Gastroesophageal sphincter (tissue), 3 donors: ENCODE measurements around the gene MRPL58.

Experiments
- POLR2A ChIP-seq, 2 donors: fragments of 450-650 bp; IDR thresholded peaks; one replicate each; pipeline ENCODE4 v1.6.1; 2017; ENCODE audit warnings: antibody characterized with exemption in 2 of 2, mild to moderate bottlenecking in 2 of 2, moderate library complexity in 1 of 2
- POLR2AphosphoS5 ChIP-seq: sonication (generic); formaldehyde crosslinking; IDR thresholded peaks from one replicate; pipeline ENCODE4 v1.6.1; 2017; ENCODE audit warnings: antibody characterized with exemption
- TF ChIP-seq, protein P1 (sequence below), 4 experiments: fragments of 200-600 bp in 2 of 4; fragments of 450-650 bp in 2 of 4; sonication (generic) in 1 of 4; IDR thresholded peaks; one replicate each; pipeline ENCODE4 v1.5.1; 2017 to 2019; ENCODE audit warnings: antibody characterized with exemption in 4 of 4, mild to moderate bottlenecking in 2 of 4, moderate library complexity in 2 of 4

DNA sequence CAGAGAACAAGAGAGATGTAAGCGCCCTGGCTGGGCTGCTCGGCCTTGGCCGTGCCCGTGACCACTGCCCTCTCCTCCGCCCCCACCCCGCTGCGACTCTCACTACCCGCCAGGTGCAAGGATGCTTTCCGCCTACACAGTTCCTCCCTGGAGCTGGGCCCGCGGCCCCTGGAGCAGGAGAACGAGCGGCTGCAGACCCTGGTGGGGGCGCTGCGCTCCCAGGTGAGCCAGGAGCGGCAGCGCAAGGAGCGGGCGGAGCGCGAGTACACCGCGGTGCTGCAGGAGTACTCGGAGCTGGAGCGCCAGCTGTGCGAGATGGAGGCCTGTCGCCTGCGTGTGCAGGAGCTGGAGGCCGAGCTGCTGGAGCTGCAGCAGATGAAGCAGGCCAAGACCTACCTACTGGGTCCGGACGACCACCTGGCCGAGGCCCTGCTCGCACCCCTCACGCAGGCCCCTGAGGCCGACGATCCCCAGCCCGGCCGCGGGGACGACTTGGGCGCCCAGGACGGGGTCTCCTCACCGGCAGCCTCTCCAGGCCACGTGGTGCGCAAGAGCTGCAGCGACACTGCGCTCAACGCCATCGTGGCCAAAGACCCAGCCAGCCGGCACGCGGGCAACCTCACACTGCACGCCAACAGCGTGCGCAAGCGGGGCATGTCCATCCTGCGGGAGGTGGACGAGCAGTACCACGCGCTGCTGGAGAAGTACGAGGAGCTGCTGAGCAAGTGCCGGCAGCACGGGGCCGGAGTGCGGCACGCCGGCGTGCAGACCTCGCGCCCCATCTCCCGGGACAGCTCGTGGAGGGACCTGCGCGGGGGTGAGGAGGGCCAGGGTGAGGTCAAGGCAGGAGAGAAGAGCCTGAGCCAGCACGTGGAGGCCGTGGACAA is 9.2 kb upstream of the MRPL58 start:
- TF ChIP-seq, protein P1, sequence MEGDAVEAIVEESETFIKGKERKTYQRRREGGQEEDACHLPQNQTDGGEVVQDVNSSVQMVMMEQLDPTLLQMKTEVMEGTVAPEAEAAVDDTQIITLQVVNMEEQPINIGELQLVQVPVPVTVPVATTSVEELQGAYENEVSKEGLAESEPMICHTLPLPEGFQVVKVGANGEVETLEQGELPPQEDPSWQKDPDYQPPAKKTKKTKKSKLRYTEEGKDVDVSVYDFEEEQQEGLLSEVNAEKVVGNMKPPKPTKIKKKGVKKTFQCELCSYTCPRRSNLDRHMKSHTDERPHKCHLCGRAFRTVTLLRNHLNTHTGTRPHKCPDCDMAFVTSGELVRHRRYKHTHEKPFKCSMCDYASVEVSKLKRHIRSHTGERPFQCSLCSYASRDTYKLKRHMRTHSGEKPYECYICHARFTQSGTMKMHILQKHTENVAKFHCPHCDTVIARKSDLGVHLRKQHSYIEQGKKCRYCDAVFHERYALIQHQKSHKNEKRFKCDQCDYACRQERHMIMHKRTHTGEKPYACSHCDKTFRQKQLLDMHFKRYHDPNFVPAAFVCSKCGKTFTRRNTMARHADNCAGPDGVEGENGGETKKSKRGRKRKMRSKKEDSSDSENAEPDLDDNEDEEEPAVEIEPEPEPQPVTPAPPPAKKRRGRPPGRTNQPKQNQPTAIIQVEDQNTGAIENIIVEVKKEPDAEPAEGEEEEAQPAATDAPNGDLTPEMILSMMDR (IDR thresholded peaks at IDR 0.05) = no peak
- TF ChIP-seq POLR2AphosphoS5 = no peak
- no peak for TF ChIP-seq POLR2A (IDR thresholded peaks at IDR 0.05)
